Gastrocnemius medialis (tissue), 4 donors: ENCODE measurements around the gene EMILIN2. TPM values are rescaled to one million over a fixed set of nuclear protein-coding genes. Genes with fewer than 3 reads are reported as not detected.

ENCODE experiments used
- ATAC-seq, 2 donors: fragments of 150-250 bp; one replicate each; pipeline ENCODE4 v1.9.1; 2016
- DNase-seq, 2 donors: peaks; one replicate each; pipeline ENCODE4 v3.0.0-alpha.2; 2019
- H3K27ac ChIP-seq, 4 donors: fragments of 200-600 bp; sonication (generic); 1 replicate in 1 of 4; 2 replicates in 3 of 4; pipeline ENCODE4 v1.5.1; 2016 to 2018; ENCODE audit warnings: mild to moderate bottlenecking in 2 of 4, moderate library complexity in 1 of 4
- H3K27me3 ChIP-seq, 3 donors: fragments of 200-600 bp; sonication (generic) in 2 of 3; 1 replicate in 1 of 3; 2 replicates in 2 of 3; pipeline versions ENCODE4 v1.5.1 to v1.6.0; 2016 to 2019; ENCODE audit warnings: mild to moderate bottlenecking in 1 of 3, moderate library complexity in 1 of 3
- H3K36me3 ChIP-seq, 2 donors: fragments of 200-600 bp; sonication (generic) in 1 of 2; one replicate each; pipeline ENCODE4 v1.5.1; 2017 to 2018
- H3K4me1 ChIP-seq, 2 donors: fragments of 200-600 bp; sonication (generic) in 1 of 2; one replicate each; pipeline ENCODE4 v1.5.1; 2016 to 2017; ENCODE audit warnings: mild to moderate bottlenecking in 2 of 2
- H3K4me3 ChIP-seq, 4 donors: fragments of 200-600 bp; sonication (generic) in 3 of 4; 1 replicate in 1 of 4; 2 replicates in 3 of 4; pipeline ENCODE4 v1.5.1; 2016 to 2019; ENCODE audit warnings: mild to moderate bottlenecking in 2 of 4
- H3K9me3 ChIP-seq, 3 donors: fragments of 200-600 bp; sonication (generic) in 2 of 3; 1 replicate in 1 of 3; 2 replicates in 2 of 3; pipeline ENCODE4 v1.5.1; 2016 to 2019
- CTCF ChIP-seq, 5 experiments: fragments of 450-650 bp in 3 of 5; fragments of 200-600 bp in 2 of 5; sonication (generic) in 2 of 5; IDR thresholded peaks in 4 of 5; conservative IDR thresholded peaks in 1 of 5; 1 replicate in 4 of 5; 2 replicates in 1 of 5; pipeline ENCODE4 v1.5.1; 2016 to 2019; ENCODE audit warnings: antibody characterized with exemption in 5 of 5, mild to moderate bottlenecking in 3 of 5, moderate library complexity in 3 of 5
- POLR2A ChIP-seq, 2 donors: fragments of 450-650 bp; IDR thresholded peaks; one replicate each; pipeline ENCODE4 v1.6.1; 2017; ENCODE audit warnings: antibody characterized with exemption in 2 of 2, mild to moderate bottlenecking in 2 of 2, moderate library complexity in 2 of 2
- in situ Hi-C, 4 donors: fragments of 200-750 bp; cut with MboI; loops; one replicate each; pipeline versions ENCODE4 v1.15.0 to v1.8.0; 2017; ENCODE audit warnings: low sequenced_read_pairs in 4 of 4
- intact Hi-C: fragments of 100-400 bp; cut with DNase I; formaldehyde crosslinking; loops from one replicate; pipeline ENCODE4 v1.15.1; 2023; ENCODE audit warnings: low total_unique reads
- total RNA-seq, 4 donors: library from RNA; depleted of rRNA; stranded (reverse); fragments of >200 nt; gene quantifications; one replicate each; pipeline versions ENCODE4 v1.1.0 to v1.2.3, GENCODE V29; 2016

Gene EMILIN2
- total RNA-seq, 4 donors from 2014 or later, result 1.9 to 10.5 (median 5.6) TPM

- no peak for TF ChIP-seq POLR2A (IDR thresholded peaks at IDR 0.05)
- TF ChIP-seq CTCF (IDR thresholded peaks at IDR 0.05 in 4 of 5, conservative IDR thresholded peaks at IDR 0.05 in 1 of 5), result no peak
- Histone ChIP-seq H3K9me3 (no peaks in the 10 kb centered on the region), H3K36me3 (no peaks in the 10 kb centered on the region), H3K27ac (no peak overlapping the region), H3K27me3 (peaks cover 0 to 4% (median 4%) of the 10 kb centered on the region in 3 donors), H3K4me1 (no peaks in the 10 kb centered on the region), H3K4me3 (no peak overlapping the region)
- ATAC-seq, result no peak
- in situ Hi-C loops, result no loop called here
- intact Hi-C loops, result no loop called here
- DNase-seq, result no peak
These were observed 32.0 kb downstream of the EMILIN2 start for GRCh38 chr18:2878656-2879330.

GRCh38 chr18:2879889-2880288 lies 33.1 kb downstream of the EMILIN2 start:
- in situ Hi-C loops, result no loop called here
- ATAC-seq (no peak), DNase-seq (no peak)
- H3K9me3 ChIP-seq, result no peaks in the 10 kb centered on the region
- no peak overlapping the region for H3K27ac ChIP-seq
- intact Hi-C loops, result no loop called here
- H3K4me3 ChIP-seq, result no peak overlapping the region
- TF ChIP-seq CTCF (IDR thresholded peaks at IDR 0.05 in 4 of 5, conservative IDR thresholded peaks at IDR 0.05 in 1 of 5) (no peak), POLR2A (IDR thresholded peaks at IDR 0.05) (no peak)
- H3K27me3 ChIP-seq, result peaks cover 0 to 4% (median 4%) of the 10 kb centered on the region in 3 donors
- no peaks in the 10 kb centered on the region for H3K36me3 ChIP-seq
- H3K4me1 ChIP-seq, result no peaks in the 10 kb centered on the region

GRCh38 chr18:2880473-2880872 lies 33.7 kb downstream of the EMILIN2 start:
- TF ChIP-seq CTCF (IDR thresholded peaks at IDR 0.05 in 4 of 5, conservative IDR thresholded peaks at IDR 0.05 in 1 of 5) (no peak), POLR2A (IDR thresholded peaks at IDR 0.05) (no peak)
- DNase-seq (no peak), ATAC-seq (no peak)
- H3K27ac ChIP-seq, result no peak overlapping the region
- intact Hi-C loops, result no loop called here
- in situ Hi-C loops, result no loop called here
- H3K4me1 ChIP-seq, result no peaks in the 10 kb centered on the region
- no peak overlapping the region for H3K4me3 ChIP-seq
- no peaks in the 10 kb centered on the region for H3K9me3 ChIP-seq
- peaks cover 0 to 4% (median 4%) of the 10 kb centered on the region in 3 donors for H3K27me3 ChIP-seq
- no peaks in the 10 kb centered on the region for H3K36me3 ChIP-seq

GRCh38 chr18:2881088-2881839 lies 34.5 kb downstream of the EMILIN2 start:
- Histone ChIP-seq H3K36me3 (no peaks in the 10 kb centered on the region), H3K4me3 (no peak overlapping the region), H3K27me3 (peaks cover 0 to 4% (median 4%) of the 10 kb centered on the region in 3 donors), H3K4me1 (no peaks in the 10 kb centered on the region), H3K27ac (no peak overlapping the region), H3K9me3 (no peaks in the 10 kb centered on the region)
- DNase-seq, result peak in 1 of 2 donors; percentile 43
- TF ChIP-seq CTCF (IDR thresholded peaks at IDR 0.05 in 4 of 5, conservative IDR thresholded peaks at IDR 0.05 in 1 of 5), result no peak
- TF ChIP-seq POLR2A (IDR thresholded peaks at IDR 0.05), result no peak
- intact Hi-C loops, result no loop called here
- peak in 1 of 2 donors; percentile 68 for ATAC-seq
- in situ Hi-C loops, result no loop called here
